ENCODE results near the gene EEF1AKMT4. TPM values are rescaled to one million over a fixed set of nuclear protein-coding genes. Genes with fewer than 3 reads are reported as not detected.

Gene EEF1AKMT4
- total RNA-seq, 1 experiment from 2014 or later: 10.7 TPM

- DNase-seq (ENCODE audit: low read depth, low spot score): no peak
- peaks cover 49% of the 10 kb centered on the region for H3K36me3 ChIP-seq (ENCODE audit: control insufficient read depth, insufficient read depth, low read length)
- peak overlapping the region; percentile 83 to 97 for H3K4me3 ChIP-seq (ENCODE audit: low read depth in 2 of 2, low read length in 2 of 2)
- ATAC-seq: no peak
- H3K4me1 ChIP-seq (ENCODE audit: control insufficient read depth, insufficient read depth, low read length): peaks cover 8% of the 10 kb centered on the region; the same call in 1 of the 2 replicates
- peak overlapping the region; percentile 93 for H3K27ac ChIP-seq (ENCODE audit: low read length)
- ChIA-PET POLR2A (no interaction called here), CTCF (no interaction called here)
- intact Hi-C loops (cut with micrococcal nuclease; ENCODE audit: unreplicated experiment): no loop called here
- in situ Hi-C loops (cut with HindIII; ENCODE audit: low pct_unique_long_range_greater_than_20kb, low sequenced_read_pairs): no loop called here
- TSS peak; percentile 66 for BruUV-seq (replicated peaks)
- H3K27me3 ChIP-seq (ENCODE audit: control insufficient read depth, insufficient read depth, low read length): no peaks in the 10 kb centered on the region
- no peak for TF ChIP-seq SIN3A (IDR thresholded peaks at IDR 0.05; ENCODE audit: borderline replicate concordance, insufficient read depth, low read depth, low read length)
- no peaks in the 10 kb centered on the region for H3K9me3 ChIP-seq (ENCODE audit: control insufficient read depth, insufficient read depth, low read depth, low read length)
Measured at GRCh38 chr3:184300378-184300720, 50.9 kb downstream of the EEF1AKMT4 start.

DNA sequence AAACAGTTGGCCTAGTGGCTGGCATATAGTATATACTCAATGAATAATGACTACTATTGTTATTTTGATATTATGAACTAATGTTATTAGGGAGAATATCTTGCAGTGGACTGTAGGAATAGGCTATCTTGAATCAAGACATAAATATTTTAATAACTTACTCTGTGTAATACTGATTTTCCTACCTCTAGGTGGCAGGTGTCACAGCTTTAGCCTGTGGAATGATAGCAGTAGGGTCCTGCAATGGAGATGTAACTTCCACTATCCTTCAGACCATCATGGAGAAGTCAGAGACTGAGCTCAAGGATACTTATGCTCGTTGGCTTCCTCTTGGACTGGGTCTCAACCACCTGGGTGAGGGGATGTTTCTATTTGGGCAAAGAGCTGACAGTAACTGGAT lies 56.1 kb downstream of the EEF1AKMT4 start:
- no TSS peak for BruUV-seq (replicated peaks)
- ChIA-PET POLR2A (no interaction called here), CTCF (no interaction called here)
- intact Hi-C loops (cut with micrococcal nuclease; ENCODE audit: unreplicated experiment): no loop called here
- ATAC-seq (peak; percentile 71), DNase-seq (ENCODE audit: low read depth, low spot score) (no peak)
- TF ChIP-seq POLR2AphosphoS5 (IDR thresholded peaks at IDR 0.05; ENCODE audit: low read depth, low read length): no peak
- TF ChIP-seq, protein P1, sequence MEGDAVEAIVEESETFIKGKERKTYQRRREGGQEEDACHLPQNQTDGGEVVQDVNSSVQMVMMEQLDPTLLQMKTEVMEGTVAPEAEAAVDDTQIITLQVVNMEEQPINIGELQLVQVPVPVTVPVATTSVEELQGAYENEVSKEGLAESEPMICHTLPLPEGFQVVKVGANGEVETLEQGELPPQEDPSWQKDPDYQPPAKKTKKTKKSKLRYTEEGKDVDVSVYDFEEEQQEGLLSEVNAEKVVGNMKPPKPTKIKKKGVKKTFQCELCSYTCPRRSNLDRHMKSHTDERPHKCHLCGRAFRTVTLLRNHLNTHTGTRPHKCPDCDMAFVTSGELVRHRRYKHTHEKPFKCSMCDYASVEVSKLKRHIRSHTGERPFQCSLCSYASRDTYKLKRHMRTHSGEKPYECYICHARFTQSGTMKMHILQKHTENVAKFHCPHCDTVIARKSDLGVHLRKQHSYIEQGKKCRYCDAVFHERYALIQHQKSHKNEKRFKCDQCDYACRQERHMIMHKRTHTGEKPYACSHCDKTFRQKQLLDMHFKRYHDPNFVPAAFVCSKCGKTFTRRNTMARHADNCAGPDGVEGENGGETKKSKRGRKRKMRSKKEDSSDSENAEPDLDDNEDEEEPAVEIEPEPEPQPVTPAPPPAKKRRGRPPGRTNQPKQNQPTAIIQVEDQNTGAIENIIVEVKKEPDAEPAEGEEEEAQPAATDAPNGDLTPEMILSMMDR (IDR thresholded peaks at IDR 0.05): peak; percentile 74
- Histone ChIP-seq H3K9me3 (ENCODE audit: control insufficient read depth, insufficient read depth, low read depth, low read length) (no peaks in the 10 kb centered on the region), H3K36me3 (ENCODE audit: control insufficient read depth, insufficient read depth, low read length) (peaks cover 55% of the 10 kb centered on the region), H3K27ac (ENCODE audit: low read length) (no peak overlapping the region), H3K4me3 (ENCODE audit: low read depth in 2 of 2, low read length in 2 of 2) (no peak overlapping the region), H3K27me3 (ENCODE audit: control insufficient read depth, insufficient read depth, low read length) (no peaks in the 10 kb centered on the region), H3K4me1 (ENCODE audit: control insufficient read depth, insufficient read depth, low read length) (peaks cover 2% of the 10 kb centered on the region; the same call in 1 of the 2 replicates)
- in situ Hi-C loops (cut with HindIII; ENCODE audit: low pct_unique_long_range_greater_than_20kb, low sequenced_read_pairs): no loop called here

GRCh38 chr3:184306341-184306972 lies 57.0 kb downstream of the EEF1AKMT4 start:
- no TSS peak for BruUV-seq (replicated peaks)
- CTCF ChIA-PET: no interaction called here

More at GRCh38 chr3:184306341-184306972, 57.0 kb downstream of the EEF1AKMT4 start:
- Histone ChIP-seq H3K36me3 (ENCODE audit: control insufficient read depth, insufficient read depth, low read length) (peaks cover 48% of the 10 kb centered on the region), H3K27ac (ENCODE audit: low read length) (no peak overlapping the region), H3K4me3 (ENCODE audit: low read depth in 2 of 2, low read length in 2 of 2) (no peak overlapping the region), H3K27me3 (ENCODE audit: control insufficient read depth, insufficient read depth, low read length) (no peaks in the 10 kb centered on the region), H3K9me3 (ENCODE audit: control insufficient read depth, insufficient read depth, low read depth, low read length) (no peaks in the 10 kb centered on the region), H3K4me1 (ENCODE audit: control insufficient read depth, insufficient read depth, low read length) (no peaks in the 10 kb centered on the region)
- POLR2A ChIA-PET: no interaction called here
- in situ Hi-C loops (cut with HindIII; ENCODE audit: low pct_unique_long_range_greater_than_20kb, low sequenced_read_pairs) (no loop called here), intact Hi-C loops (cut with micrococcal nuclease; ENCODE audit: unreplicated experiment) (no loop called here)
- no peak for DNase-seq (ENCODE audit: low read depth, low spot score)
- TF ChIP-seq POLR2AphosphoS5 (IDR thresholded peaks at IDR 0.05; ENCODE audit: low read depth, low read length): no peak
- no peak for TF ChIP-seq TCF7L2 (IDR thresholded peaks at IDR 0.05; ENCODE audit: low read depth, low read length)
- no peak for TF ChIP-seq REST (IDR thresholded peaks at IDR 0.05; ENCODE audit: insufficient read depth in 1 of 2, low read depth in 2 of 2, low read length in 1 of 2)
- TF ChIP-seq, protein P1 (IDR thresholded peaks at IDR 0.05): no peak
- no peak for TF ChIP-seq SIN3A (IDR thresholded peaks at IDR 0.05; ENCODE audit: borderline replicate concordance, insufficient read depth, low read depth, low read length)
- ATAC-seq: no peak
